ENCODE data around the gene PDLIM7.

DNA sequence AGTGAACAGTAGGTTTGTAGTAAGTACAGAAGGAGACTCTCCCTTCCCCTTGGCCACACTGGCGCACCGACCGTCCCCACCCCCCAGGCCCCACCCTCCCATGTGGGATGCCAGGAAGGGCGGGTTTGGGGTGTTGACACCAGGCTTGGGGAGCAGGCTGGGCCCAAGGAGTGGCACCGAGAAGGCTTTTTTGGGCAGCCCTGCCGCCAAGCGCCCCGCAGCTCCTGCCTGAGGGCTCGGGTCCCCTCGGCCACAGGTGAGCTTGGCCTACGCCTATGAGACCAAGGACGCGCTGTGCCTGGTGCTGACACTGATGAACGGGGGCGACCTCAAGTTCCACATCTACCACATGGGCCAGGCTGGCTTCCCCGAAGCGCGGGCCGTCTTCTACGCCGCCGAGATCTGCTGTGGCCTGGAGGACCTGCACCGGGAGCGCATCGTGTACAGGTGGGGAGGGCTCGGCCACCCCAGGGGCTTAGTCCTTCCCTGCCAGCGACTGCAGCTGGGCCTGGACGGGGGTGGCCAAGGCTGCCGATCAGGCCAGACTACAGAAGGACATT lies 63.7 kb downstream of the PDLIM7 start:
- TF ChIP-seq, protein P1, sequence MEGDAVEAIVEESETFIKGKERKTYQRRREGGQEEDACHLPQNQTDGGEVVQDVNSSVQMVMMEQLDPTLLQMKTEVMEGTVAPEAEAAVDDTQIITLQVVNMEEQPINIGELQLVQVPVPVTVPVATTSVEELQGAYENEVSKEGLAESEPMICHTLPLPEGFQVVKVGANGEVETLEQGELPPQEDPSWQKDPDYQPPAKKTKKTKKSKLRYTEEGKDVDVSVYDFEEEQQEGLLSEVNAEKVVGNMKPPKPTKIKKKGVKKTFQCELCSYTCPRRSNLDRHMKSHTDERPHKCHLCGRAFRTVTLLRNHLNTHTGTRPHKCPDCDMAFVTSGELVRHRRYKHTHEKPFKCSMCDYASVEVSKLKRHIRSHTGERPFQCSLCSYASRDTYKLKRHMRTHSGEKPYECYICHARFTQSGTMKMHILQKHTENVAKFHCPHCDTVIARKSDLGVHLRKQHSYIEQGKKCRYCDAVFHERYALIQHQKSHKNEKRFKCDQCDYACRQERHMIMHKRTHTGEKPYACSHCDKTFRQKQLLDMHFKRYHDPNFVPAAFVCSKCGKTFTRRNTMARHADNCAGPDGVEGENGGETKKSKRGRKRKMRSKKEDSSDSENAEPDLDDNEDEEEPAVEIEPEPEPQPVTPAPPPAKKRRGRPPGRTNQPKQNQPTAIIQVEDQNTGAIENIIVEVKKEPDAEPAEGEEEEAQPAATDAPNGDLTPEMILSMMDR (conservative IDR thresholded peaks at IDR 0.05; ENCODE audit: low read depth, low read length), result no peak
- no peak for TF ChIP-seq EZH2 (IDR thresholded peaks at IDR 0.05; ENCODE audit: borderline replicate concordance, low read depth, low read length, poor library complexity, severe bottlenecking)
